ENCODE data around the gene TBCD.

Gene TBCD

GRCh38 chr17:82889496-82890338 is 137.9 kb downstream of the TBCD start:
- no peak for DNase-seq

GRCh38 chr17:82890339-82890730 is 138.5 kb downstream of the TBCD start:
- no peak for DNase-seq

DNA sequence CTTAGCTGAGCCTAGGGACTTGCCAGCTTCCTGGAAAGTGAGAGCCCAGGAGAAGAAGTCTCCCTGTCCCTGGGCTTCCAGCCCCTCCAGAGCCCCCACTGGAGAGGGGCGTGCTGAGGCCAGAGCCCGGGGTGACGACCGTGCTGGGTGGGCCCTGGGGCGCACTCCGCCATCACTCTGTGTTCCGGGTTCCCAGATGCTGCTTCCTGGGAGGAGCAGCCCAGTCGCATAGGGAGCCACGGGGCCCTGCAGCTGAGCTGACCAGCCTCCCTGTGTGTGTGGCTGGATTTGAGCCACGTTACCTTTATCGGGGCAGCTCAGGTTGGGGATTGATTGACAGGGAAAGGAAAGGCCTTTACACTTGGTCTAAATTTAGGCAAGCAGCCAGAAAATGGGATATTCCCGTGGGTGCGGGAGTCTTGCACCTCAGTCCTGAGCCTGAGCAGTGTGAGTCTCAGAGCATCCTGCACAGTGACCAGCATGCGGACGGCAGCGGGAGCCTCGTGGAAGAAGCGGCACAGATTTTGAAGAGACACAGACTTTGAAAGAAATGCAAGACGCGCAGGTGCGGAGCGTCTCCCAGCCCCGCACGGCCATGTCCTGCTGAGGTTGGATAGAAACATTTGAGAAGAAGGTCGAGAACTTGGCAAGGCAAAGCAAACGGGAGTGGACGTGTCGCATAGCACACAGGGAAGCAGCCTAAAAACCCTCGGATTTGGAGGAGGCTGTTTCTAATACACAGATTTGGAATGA is 139.2 kb downstream of the TBCD start:
- no peak for DNase-seq

DNA sequence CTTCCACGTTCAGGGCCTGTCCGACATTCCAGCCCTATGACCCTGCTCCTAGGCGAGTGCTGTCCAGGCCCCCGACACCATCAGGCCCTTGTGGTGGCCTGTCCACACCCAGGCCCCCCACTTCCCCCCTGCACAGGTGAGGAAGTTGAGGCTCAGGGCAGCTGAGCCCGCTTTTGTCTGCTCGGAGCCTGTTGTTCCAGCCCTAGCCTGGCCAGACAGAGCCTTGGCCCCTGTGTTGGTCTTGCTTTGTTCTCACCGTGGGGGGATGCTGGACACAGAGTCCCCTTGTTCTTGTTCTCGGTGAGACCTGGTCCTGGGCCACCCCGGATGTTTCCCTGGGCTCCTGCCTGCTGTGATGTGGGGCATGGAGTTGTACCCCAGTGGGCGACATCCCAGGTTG is 140.0 kb downstream of the TBCD start:
- no peak for DNase-seq

GRCh38 chr17:82892899-82893565 is 141.2 kb downstream of the TBCD start:
- DNase-seq = peak; percentile 69

DNA sequence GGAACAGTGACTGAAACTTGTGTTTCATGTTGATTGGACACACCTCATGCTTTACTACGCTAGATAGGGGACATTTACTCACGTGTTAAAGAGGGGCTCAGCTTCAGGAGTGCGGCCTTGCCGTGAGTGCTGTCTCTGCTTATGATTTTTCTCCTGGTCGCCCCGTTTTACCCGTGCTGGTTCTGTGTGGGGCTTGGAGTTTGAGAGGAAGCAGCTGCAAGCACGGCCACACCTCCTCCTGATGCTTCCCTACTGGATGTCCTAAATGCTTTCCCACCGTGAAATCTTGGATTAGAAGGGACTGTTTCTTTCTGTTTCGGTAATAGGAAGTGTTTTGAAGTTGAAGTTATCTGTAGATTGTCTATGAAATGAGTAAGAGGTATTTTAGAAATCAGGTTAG is 141.9 kb downstream of the TBCD start:
- no peak for DNase-seq

GRCh38 chr17:82894389-82894788 is 142.5 kb downstream of the TBCD start:
- no peak for DNase-seq

DNA sequence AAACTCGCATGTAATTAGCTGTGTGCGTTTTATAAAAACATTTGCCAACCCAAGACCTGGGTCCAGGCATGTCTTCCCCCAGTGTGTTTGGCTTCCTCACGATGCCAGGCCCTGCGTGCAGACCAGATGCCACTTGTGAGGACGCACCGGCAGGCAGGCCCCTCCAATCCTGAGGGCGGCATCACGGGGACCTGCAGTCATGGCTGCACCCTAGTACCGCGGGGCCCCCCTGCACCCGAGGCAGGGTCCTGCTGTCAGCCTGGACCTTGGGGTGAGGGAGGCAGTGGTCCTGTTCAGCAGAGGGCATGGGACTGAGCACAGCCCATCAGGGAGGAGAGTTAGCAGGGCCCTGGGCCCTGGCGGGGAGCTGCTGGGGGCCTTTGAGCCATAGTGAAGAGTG is 143.2 kb downstream of the TBCD start:
- no peak for DNase-seq

DNA sequence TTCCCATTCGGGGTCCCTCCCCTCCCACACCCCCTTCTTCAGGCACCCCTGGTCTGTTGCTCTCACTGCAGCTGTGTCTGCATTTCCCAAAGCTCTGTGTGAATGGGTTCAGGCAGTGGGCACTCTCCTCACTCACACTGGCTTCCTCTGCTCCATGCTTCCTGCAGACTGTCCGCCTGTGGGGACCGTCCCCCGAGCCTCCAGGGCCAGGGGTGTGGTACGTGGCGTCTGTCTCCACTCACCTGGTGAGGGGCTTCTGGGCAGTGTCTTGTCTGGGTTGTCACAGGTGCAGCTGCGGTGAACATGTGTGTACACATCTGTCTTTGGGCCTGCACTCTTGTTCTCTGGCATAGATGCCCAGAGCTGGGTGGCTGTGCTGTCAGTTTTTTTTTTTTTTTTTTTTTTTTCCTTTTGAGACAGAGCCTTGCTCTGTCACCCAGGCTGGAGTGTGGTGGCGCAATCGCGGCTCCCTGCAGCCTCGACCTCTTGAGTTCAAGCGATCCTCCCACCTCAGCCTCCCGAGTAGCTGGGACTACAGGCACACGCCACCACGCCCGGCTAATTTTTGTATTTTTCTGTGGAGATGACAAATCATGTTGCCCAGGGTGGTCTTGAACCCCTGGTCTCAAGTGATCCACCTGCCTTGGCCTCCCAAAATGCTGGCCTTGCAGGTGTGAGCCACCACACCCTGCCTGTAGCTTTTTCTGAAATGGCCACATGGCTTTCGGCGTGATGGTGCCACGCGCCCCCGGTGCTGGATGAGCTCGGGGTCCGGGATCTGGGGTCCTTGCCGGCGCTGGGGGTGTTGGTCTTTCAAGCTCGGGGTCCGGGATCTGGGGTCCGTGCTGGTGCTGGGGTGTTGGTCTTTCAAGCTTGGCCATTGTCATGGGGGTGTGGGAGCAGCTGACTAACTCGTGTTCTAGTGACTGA is 144.5 kb downstream of the TBCD start:
- no peak for DNase-seq

DNA sequence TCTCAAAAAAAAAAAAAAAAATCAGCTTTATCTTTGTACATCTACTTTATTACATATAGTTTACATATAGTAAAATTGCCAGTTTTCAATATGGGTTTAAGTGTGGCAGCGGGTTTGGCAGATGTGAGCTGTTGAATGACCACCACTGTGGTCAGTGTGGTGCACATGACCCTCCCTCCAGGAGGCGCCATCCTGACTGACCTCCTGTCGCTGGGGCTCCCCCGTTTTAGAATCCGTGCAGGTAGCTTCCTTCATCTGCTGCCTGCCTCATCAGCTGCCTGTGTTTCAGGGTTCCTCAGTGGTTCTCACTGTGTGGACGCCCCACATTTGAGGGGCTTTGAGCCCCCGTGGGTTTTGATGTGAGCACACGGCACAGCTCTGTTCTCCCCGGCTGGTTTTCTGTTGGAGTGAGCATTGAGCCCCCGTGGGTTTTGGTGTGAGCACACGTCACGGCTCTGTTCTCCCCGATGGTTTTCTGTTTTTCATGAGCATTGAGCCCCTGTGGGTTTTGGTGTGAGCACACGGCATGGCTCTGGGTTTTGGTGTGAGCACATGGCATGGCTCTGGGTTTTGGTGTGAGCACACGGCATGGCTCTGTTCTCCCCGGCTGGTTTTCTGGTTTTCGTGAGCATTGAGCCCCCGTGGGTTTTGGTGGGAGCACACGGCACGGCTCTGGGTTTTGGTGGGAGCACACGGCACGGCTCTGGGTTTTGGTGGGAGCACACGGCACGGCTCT is 145.8 kb downstream of the TBCD start:
- no peak for DNase-seq

GRCh38 chr17:82898976-82899514 is 147.2 kb downstream of the TBCD start:
- no peak for DNase-seq

GRCh38 chr17:82899941-82900340 is 148.1 kb downstream of the TBCD start:
- DNase-seq = no peak

DNA sequence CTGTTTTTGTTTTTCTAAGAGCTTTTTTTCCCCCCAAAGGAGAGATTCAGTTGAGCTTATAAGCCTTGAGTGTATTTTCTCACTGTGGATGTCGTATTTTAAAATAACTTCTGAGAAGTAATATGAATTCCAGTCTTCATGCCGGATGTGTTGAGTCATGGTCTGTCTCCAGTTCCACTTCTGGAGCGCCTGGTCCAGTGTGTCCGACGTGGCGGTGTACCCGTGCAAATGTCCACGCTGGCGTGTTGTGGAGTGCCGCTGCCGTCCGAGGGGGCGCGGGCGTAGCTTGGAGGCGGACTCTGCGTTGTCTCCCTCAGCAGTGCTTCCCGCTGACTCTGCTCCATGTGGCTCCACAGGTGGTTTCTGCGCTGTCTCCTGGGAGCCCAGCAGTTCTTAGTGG is 148.9 kb downstream of the TBCD start:
- no peak for DNase-seq

GRCh38 chr17:82901356-82901755 is 149.5 kb downstream of the TBCD start:
- no peak for DNase-seq

DNA sequence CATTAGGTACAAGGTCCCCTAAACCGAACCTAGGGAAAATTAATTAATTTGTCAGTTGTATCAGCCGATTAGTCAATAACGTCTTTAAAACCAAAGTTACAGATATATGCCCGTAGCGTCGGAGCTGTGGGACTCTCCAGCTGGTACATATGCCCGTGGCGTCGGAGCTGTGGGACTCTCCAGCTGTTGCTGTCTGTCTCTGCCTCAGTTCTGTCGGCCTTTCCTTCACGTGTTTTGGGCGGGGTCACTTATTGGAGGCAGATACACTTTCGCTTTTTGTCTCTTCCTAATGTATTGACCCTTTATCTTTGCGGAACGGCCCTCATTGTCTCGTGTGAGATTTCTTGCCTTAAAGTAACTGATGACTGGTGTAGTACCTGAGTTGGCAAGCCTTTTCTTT is 150.0 kb downstream of the TBCD start:
- no peak for DNase-seq

DNA sequence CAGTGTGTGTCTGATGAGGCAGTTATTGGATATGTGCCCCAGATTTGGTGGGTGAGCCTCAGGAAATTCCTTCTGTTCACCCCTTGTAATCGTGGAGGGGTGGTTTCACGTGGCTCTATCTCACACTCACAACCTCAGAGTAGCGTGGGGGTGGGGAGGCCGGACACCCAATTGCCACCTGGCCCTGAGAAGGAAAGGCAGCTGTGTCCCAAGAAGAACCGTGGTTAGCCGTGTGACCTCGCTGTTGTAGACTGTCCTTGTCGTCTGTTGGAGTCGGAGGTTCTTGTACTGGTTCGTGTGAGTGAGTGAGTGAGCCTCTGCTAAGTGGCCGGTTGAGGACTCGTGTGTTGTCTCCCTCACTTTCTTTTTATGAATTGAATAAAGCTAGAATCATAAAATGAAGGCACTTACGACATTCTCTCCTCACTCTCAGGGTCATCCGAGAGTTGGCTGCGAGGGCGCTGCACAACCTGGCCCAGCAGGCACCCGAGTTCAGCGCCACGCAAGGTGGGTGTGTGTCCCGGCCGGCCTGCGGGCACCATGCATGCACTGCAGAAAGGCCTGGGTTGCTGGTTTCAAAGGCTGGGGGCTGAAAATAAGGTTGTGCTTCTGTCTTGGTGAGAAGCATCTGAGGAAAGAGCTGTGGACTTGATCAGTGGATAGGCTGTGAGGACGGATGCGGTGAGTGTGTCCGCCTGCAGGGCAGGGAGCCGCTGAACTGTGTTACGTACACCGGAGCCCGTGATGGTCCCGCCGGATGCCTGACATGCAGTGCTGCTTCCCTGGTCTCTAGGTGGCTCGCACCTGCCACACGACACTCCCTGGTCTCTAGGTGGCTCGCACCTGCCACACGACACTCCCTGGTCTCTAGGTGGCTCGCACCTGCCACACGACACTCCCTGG is 151.4 kb downstream of the TBCD start:
- DNase-seq = no peak

DNA sequence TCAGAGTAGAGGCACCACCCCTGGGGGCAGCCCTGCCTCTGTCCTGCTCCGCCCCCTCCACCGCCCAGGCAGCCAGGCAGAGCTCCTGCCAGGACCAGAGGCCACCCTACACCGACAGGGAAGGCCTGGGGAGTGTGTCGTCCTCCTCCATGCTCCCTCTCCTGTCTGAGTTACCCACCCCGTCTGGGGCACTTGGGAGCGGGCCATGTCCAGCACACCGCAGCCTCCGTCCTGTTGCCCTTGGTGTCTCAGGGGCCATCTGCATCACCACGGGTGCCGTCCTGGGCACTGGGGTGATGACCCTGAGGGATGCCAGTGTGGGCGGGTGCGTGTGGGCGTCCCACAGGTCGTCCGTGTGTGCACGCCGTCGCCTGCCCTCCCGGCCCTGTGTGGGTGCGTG is 153.3 kb downstream of the TBCD start:
- DNase-seq = no peak

GRCh38 chr17:82907797-82908542 is 156.1 kb downstream of the TBCD start:
- DNase-seq = no peak

- DNase-seq = no peak
Measured at GRCh38 chr17:82908543-82909160, 156.8 kb downstream of the TBCD start.
